GM23338 (cell line): ENCODE results near the gene FEM1A.

ENCODE experiments used
- CREB1 ChIP-seq: fragments of 250-450 bp; sonication (Bioruptor Pico); IDR thresholded peaks from 2 replicates; pipeline ENCODE4 v1.5.0; 2020; ENCODE audit warnings: low read depth, mild to moderate bottlenecking, moderate library complexity
- EZH2 ChIP-seq: fragments of 200-600 bp; sonication (generic); IDR thresholded peaks from one replicate; pipeline ENCODE4 v1.8.0; 2017; ENCODE audit warnings: antibody characterized with exemption, mild to moderate bottlenecking, low read depth; ENCODE audit not compliant: unreplicated experiment
- EZH2phosphoT487 ChIP-seq: fragments of 200-600 bp; sonication (generic); IDR thresholded peaks from one replicate; pipeline ENCODE4 v1.8.1; 2018; ENCODE audit warnings: antibody characterized with exemption; ENCODE audit not compliant: unreplicated experiment
- JUNB ChIP-seq: IDR thresholded peaks from one replicate; pipeline ENCODE4 v1.6.1; 2016; ENCODE audit warnings: antibody characterized with exemption; ENCODE audit not compliant: unreplicated experiment
- POLR2AphosphoS5 ChIP-seq: IDR thresholded peaks from 2 replicates; pipeline ENCODE4 v1.6.1; 2016; ENCODE audit warnings: antibody characterized with exemption, low read depth
- ZNF114 ChIP-seq: fragments of 250-450 bp; sonication (Bioruptor Pico); IDR thresholded peaks from 2 replicates; pipeline ENCODE4 v1.5.0; 2020; ENCODE audit warnings: mild to moderate bottlenecking, moderate library complexity
- ZNF331 ChIP-seq: fragments of 250-450 bp; sonication (Bioruptor Pico); IDR thresholded peaks from 2 replicates; pipeline ENCODE4 v1.5.0; 2020; ENCODE audit warnings: low read depth, mild to moderate bottlenecking, moderate library complexity
- TF ChIP-seq, protein P1 (sequence below), 2 experiments: fragments of 200-600 bp in 1 of 2; sonication (generic) in 1 of 2; conservative IDR thresholded peaks; 2 replicates each; pipeline versions ENCODE4 v1.5.1 to v1.6.1; 2016 to 2017; ENCODE audit warnings: antibody characterized with exemption in 2 of 2, low read depth in 2 of 2, mild to moderate bottlenecking in 2 of 2, moderate library complexity in 1 of 2
- TF ChIP-seq, protein P2 (sequence below): IDR thresholded peaks from one replicate; pipeline ENCODE4 v1.6.1; 2018; ENCODE audit warnings: antibody characterized with exemption; ENCODE audit not compliant: unreplicated experiment
- TF ChIP-seq, protein P3 (sequence below): IDR thresholded peaks from 2 replicates; pipeline ENCODE4 v1.6.1; 2016; ENCODE audit warnings: antibody characterized with exemption
- TF ChIP-seq, protein P4 (sequence below): fragments of 250-450 bp; sonication (Bioruptor Pico); IDR thresholded peaks from 2 replicates; pipeline ENCODE4 v1.5.0; 2020; ENCODE audit warnings: mild to moderate bottlenecking, moderate library complexity

DNA sequence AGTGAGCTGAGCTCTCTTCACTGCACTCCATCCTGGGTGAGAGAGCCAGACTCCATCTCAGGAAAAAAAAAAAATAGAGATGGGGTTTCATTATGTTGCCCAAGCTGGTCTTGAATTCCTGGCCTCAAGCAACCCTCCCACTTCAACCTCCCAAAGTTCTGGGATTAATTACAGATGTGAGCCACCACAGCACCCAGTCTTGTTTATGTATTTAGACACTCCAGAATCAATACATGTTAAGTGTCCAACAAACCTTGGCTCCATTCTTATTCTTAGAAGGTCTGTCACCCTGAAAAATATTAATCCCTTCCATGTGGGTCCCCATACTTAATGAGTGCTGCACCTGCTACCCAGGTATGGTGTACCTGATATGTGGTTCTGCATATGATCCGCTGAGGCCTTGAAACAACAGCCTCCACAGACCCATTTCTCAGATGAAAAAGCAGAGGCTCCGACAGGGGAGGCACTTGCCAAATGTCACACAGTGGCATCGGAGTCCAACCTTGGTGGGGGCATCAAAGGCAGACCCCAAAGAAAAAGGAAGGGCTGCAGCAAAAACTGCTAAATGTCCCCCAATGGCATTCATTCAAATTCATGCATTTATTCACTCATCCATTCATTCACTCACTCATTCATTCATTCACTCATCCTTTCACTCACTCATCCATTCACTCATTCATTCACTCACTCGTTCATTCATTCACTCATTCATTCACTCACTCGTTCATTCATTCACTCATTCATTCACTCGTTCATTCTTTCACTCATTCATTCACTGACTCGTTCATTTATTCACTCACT lies 23.3 kb downstream of the FEM1A start:
- TF ChIP-seq ZNF331 (CRISPR knock-in tag) (no peak), EZH2 (no peak), EZH2phosphoT487 (no peak), POLR2AphosphoS5 (no peak), JUNB (no peak), ZNF114 (CRISPR knock-in tag) (no peak), CREB1 (CRISPR knock-in tag) (no peak)
- TF ChIP-seq, protein P1, sequence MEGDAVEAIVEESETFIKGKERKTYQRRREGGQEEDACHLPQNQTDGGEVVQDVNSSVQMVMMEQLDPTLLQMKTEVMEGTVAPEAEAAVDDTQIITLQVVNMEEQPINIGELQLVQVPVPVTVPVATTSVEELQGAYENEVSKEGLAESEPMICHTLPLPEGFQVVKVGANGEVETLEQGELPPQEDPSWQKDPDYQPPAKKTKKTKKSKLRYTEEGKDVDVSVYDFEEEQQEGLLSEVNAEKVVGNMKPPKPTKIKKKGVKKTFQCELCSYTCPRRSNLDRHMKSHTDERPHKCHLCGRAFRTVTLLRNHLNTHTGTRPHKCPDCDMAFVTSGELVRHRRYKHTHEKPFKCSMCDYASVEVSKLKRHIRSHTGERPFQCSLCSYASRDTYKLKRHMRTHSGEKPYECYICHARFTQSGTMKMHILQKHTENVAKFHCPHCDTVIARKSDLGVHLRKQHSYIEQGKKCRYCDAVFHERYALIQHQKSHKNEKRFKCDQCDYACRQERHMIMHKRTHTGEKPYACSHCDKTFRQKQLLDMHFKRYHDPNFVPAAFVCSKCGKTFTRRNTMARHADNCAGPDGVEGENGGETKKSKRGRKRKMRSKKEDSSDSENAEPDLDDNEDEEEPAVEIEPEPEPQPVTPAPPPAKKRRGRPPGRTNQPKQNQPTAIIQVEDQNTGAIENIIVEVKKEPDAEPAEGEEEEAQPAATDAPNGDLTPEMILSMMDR (conservative IDR thresholded peaks at IDR 0.05; ENCODE audit: low read depth in 2 of 2) = no peak
- TF ChIP-seq, protein P2, sequence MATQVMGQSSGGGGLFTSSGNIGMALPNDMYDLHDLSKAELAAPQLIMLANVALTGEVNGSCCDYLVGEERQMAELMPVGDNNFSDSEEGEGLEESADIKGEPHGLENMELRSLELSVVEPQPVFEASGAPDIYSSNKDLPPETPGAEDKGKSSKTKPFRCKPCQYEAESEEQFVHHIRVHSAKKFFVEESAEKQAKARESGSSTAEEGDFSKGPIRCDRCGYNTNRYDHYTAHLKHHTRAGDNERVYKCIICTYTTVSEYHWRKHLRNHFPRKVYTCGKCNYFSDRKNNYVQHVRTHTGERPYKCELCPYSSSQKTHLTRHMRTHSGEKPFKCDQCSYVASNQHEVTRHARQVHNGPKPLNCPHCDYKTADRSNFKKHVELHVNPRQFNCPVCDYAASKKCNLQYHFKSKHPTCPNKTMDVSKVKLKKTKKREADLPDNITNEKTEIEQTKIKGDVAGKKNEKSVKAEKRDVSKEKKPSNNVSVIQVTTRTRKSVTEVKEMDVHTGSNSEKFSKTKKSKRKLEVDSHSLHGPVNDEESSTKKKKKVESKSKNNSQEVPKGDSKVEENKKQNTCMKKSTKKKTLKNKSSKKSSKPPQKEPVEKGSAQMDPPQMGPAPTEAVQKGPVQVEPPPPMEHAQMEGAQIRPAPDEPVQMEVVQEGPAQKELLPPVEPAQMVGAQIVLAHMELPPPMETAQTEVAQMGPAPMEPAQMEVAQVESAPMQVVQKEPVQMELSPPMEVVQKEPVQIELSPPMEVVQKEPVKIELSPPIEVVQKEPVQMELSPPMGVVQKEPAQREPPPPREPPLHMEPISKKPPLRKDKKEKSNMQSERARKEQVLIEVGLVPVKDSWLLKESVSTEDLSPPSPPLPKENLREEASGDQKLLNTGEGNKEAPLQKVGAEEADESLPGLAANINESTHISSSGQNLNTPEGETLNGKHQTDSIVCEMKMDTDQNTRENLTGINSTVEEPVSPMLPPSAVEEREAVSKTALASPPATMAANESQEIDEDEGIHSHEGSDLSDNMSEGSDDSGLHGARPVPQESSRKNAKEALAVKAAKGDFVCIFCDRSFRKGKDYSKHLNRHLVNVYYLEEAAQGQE = no peak
- TF ChIP-seq, protein P3, sequence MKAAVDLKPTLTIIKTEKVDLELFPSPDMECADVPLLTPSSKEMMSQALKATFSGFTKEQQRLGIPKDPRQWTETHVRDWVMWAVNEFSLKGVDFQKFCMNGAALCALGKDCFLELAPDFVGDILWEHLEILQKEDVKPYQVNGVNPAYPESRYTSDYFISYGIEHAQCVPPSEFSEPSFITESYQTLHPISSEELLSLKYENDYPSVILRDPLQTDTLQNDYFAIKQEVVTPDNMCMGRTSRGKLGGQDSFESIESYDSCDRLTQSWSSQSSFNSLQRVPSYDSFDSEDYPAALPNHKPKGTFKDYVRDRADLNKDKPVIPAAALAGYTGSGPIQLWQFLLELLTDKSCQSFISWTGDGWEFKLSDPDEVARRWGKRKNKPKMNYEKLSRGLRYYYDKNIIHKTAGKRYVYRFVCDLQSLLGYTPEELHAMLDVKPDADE = no peak
- TF ChIP-seq, protein P4, sequence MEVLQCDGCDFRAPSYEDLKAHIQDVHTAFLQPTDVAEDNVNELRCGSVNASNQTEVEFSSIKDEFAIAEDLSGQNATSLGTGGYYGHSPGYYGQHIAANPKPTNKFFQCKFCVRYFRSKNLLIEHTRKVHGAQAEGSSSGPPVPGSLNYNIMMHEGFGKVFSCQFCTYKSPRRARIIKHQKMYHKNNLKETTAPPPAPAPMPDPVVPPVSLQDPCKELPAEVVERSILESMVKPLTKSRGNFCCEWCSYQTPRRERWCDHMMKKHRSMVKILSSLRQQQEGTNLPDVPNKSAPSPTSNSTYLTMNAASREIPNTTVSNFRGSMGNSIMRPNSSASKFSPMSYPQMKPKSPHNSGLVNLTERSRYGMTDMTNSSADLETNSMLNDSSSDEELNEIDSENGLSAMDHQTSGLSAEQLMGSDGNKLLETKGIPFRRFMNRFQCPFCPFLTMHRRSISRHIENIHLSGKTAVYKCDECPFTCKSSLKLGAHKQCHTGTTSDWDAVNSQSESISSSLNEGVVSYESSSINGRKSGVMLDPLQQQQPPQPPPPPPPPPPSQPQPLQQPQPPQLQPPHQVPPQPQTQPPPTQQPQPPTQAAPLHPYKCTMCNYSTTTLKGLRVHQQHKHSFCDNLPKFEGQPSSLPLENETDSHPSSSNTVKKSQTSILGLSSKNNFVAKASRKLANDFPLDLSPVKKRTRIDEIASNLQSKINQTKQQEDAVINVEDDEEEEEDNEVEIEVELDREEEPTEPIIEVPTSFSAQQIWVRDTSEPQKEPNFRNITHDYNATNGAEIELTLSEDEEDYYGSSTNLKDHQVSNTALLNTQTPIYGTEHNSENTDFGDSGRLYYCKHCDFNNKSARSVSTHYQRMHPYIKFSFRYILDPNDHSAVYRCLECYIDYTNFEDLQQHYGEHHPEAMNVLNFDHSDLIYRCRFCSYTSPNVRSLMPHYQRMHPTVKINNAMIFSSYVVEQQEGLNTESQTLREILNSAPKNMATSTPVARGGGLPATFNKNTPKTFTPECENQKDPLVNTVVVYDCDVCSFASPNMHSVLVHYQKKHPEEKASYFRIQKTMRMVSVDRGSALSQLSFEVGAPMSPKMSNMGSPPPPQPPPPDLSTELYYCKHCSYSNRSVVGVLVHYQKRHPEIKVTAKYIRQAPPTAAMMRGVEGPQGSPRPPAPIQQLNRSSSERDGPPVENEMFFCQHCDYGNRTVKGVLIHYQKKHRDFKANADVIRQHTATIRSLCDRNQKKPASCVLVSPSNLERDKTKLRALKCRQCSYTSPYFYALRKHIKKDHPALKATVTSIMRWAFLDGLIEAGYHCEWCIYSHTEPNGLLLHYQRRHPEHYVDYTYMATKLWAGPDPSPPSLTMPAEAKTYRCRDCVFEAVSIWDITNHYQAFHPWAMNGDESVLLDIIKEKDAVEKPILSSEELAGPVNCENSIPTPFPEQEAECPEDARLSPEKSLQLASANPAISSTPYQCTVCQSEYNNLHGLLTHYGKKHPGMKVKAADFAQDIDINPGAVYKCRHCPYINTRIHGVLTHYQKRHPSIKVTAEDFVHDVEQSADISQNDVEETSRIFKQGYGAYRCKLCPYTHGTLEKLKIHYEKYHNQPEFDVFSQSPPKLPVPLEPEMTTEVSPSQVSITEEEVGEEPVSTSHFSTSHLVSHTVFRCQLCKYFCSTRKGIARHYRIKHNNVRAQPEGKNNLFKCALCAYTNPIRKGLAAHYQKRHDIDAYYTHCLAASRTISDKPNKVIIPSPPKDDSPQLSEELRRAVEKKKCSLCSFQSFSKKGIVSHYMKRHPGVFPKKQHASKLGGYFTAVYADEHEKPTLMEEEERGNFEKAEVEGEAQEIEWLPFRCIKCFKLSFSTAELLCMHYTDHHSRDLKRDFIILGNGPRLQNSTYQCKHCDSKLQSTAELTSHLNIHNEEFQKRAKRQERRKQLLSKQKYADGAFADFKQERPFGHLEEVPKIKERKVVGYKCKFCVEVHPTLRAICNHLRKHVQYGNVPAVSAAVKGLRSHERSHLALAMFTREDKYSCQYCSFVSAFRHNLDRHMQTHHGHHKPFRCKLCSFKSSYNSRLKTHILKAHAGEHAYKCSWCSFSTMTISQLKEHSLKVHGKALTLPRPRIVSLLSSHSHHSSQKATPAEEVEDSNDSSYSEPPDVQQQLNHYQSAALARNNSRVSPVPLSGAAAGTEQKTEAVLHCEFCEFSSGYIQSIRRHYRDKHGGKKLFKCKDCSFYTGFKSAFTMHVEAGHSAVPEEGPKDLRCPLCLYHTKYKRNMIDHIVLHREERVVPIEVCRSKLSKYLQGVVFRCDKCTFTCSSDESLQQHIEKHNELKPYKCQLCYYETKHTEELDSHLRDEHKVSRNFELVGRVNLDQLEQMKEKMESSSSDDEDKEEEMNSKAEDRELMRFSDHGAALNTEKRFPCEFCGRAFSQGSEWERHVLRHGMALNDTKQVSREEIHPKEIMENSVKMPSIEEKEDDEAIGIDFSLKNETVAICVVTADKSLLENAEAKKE (CRISPR knock-in tag) = no peak
